Large intestine (tissue), 12 donors: Measurements from ENCODE around the gene SZRD1. TPM values are rescaled to one million over a fixed set of nuclear protein-coding genes. Genes with fewer than 3 reads are reported as not detected.
A peak's percentile ranks its signal among the peaks of the same experiment; 100 is the strongest.

ENCODE experiments used
- DNase-seq, 2 donors: peaks; one replicate each; pipeline versions ENCODE4 v3.0.0 to v3.0.0-alpha.2; 2013
- H3K27ac ChIP-seq: one replicate; pipeline ENCODE4 v1.5.1; 2013; ENCODE audit warnings: low read length
- H3K27me3 ChIP-seq: 2 replicates; pipeline ENCODE4 v1.6.1; 2013; ENCODE audit warnings: low read length; ENCODE audit not compliant: control insufficient read depth, insufficient read depth
- H3K36me3 ChIP-seq: 2 replicates; pipeline ENCODE4 v1.6.1; 2013; ENCODE audit warnings: low read length; ENCODE audit not compliant: control insufficient read depth, insufficient read depth
- H3K4me1 ChIP-seq: one replicate; pipeline ENCODE4 v1.6.1; 2013; ENCODE audit warnings: low read length; ENCODE audit not compliant: control insufficient read depth, insufficient read depth
- H3K4me3 ChIP-seq: one replicate; pipeline ENCODE4 v1.5.1; 2013; ENCODE audit warnings: low read length
- H3K9me3 ChIP-seq: one replicate; pipeline ENCODE4 v1.6.1; 2013; ENCODE audit warnings: mild to moderate bottlenecking, low read depth, low read length, moderate library complexity; ENCODE audit not compliant: control insufficient read depth
- WGBS: methylation state at CpG from one replicate; pipeline ENCODE4 v1.1.5; 2013; ENCODE audit warnings: low lambda C conversion rate; ENCODE audit not compliant: insufficient coverage; 5-methylcytosine and 5-hydroxymethylcytosine counted together
- long read RNA-seq, 11 donors: transcript quantifications; one replicate each; lab custom pipeline, GENCODE V29; 2026
- polyA plus RNA-seq: library from polyadenylated mRNA; unstranded; fragments of 120-200 nt; gene quantifications from one replicate; pipeline ENCODE4 v1.2.1, GENCODE V29; 2013

SZRD1 gene, protein sequence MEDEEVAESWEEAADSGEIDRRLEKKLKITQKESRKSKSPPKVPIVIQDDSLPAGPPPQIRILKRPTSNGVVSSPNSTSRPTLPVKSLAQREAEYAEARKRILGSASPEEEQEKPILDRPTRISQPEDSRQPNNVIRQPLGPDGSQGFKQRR
- polyA plus RNA-seq, result 78.6 TPM
- long read RNA-seq, donor 1, transcript SZRD1-203 (4 exons, 892 nt), result minor isoform, 6 of 39 reads
- long read RNA-seq, donor 1, transcript SZRD1-202 (3 exons, 3,447 nt), result major isoform, 8 of 39 reads
- long read RNA-seq, donor 1, transcript SZRD1-210 (3 exons, 3,401 nt), result minor isoform, 6 of 39 reads
- long read RNA-seq, donor 1, transcript SZRD1-201 (4 exons, 3,636 nt), result minor isoform, 6 of 39 reads
- long read RNA-seq, donor 1, partial matches to known transcripts, result 13 of 39 reads
- long read RNA-seq, donor 1, other reads (novel, unspliced or antisense), result 0 of 39 reads
- long read RNA-seq, donor 2, transcript SZRD1-201 (4 exons, 3,636 nt), result minor isoform, 10 of 108 reads
- long read RNA-seq, donor 2, transcript SZRD1-202 (3 exons, 3,447 nt), result major isoform, 25 of 108 reads
- long read RNA-seq, donor 2, transcript SZRD1-210 (3 exons, 3,401 nt), result major isoform, 25 of 108 reads
- long read RNA-seq, donor 2, transcript SZRD1-203 (4 exons, 892 nt), result minor isoform, 7 of 108 reads
- long read RNA-seq, donor 2, partial matches to known transcripts, result 41 of 108 reads
- long read RNA-seq, donor 2, other reads (novel, unspliced or antisense), result 0 of 108 reads
- long read RNA-seq, donor 3, result 0 reads
- long read RNA-seq, donor 4, partial matches to known transcripts, result 0 of 4 reads
- long read RNA-seq, donor 4, other reads (novel, unspliced or antisense), result 0 of 4 reads
- long read RNA-seq, donor 5, transcript SZRD1-201 (4 exons, 3,636 nt), result minor isoform, 5 of 33 reads
- long read RNA-seq, donor 5, transcript SZRD1-202 (3 exons, 3,447 nt), result minor isoform, 10 of 33 reads
- long read RNA-seq, donor 5, transcript SZRD1-210 (3 exons, 3,401 nt), result major isoform, 13 of 33 reads
- long read RNA-seq, donor 5, partial matches to known transcripts, result 5 of 33 reads
- long read RNA-seq, donor 5, other reads (novel, unspliced or antisense), result 0 of 33 reads
- long read RNA-seq, donor 6, transcript SZRD1-210 (3 exons, 3,401 nt), result minor isoform, 8 of 115 reads
- long read RNA-seq, donor 6, transcript SZRD1-202 (3 exons, 3,447 nt), result major isoform, 15 of 115 reads
- long read RNA-seq, donor 6, partial matches to known transcripts, result 85 of 115 reads
- long read RNA-seq, donor 6, other reads (novel, unspliced or antisense), result 0 of 115 reads
- long read RNA-seq, donor 7, transcript SZRD1-210 (3 exons, 3,401 nt), result minor isoform, 6 of 26 reads
- long read RNA-seq, donor 7, transcript SZRD1-202 (3 exons, 3,447 nt), result major isoform, 9 of 26 reads
- long read RNA-seq, donor 7, partial matches to known transcripts, result 6 of 26 reads
- long read RNA-seq, donor 7, other reads (novel, unspliced or antisense), result 0 of 26 reads
- long read RNA-seq, donor 8, transcript SZRD1-210 (3 exons, 3,401 nt), result major isoform, 29 of 147 reads
- long read RNA-seq, donor 8, transcript SZRD1-202 (3 exons, 3,447 nt), result minor isoform, 22 of 147 reads
- long read RNA-seq, donor 8, transcript SZRD1-201 (4 exons, 3,636 nt), result minor isoform, 9 of 147 reads
- long read RNA-seq, donor 8, transcript SZRD1-203 (4 exons, 892 nt), result minor isoform, 6 of 147 reads
- long read RNA-seq, donor 8, partial matches to known transcripts, result 81 of 147 reads
- long read RNA-seq, donor 8, other reads (novel, unspliced or antisense), result 0 of 147 reads
- long read RNA-seq, donor 9, transcript SZRD1-210 (3 exons, 3,401 nt), result minor isoform, 10 of 37 reads
- long read RNA-seq, donor 9, transcript SZRD1-202 (3 exons, 3,447 nt), result major isoform, 14 of 37 reads
- long read RNA-seq, donor 9, partial matches to known transcripts, result 6 of 37 reads
- long read RNA-seq, donor 9, other reads (novel, unspliced or antisense), result 0 of 37 reads
- long read RNA-seq, donor 10, transcript SZRD1-201 (4 exons, 3,636 nt), result minor isoform, 7 of 60 reads
- long read RNA-seq, donor 10, transcript SZRD1-203 (4 exons, 892 nt), result minor isoform, 7 of 60 reads
- long read RNA-seq, donor 10, transcript SZRD1-202 (3 exons, 3,447 nt), result major isoform, 18 of 60 reads
- long read RNA-seq, donor 10, transcript SZRD1-210 (3 exons, 3,401 nt), result minor isoform, 13 of 60 reads
- long read RNA-seq, donor 10, partial matches to known transcripts, result 15 of 60 reads
- long read RNA-seq, donor 10, other reads (novel, unspliced or antisense), result 0 of 60 reads
- long read RNA-seq, donor 11, transcript SZRD1-210 (3 exons, 3,401 nt), result minor isoform, 13 of 44 reads
- long read RNA-seq, donor 11, transcript SZRD1-202 (3 exons, 3,447 nt), result major isoform, 14 of 44 reads
- long read RNA-seq, donor 11, transcript SZRD1-201 (4 exons, 3,636 nt), result minor isoform, 8 of 44 reads
- long read RNA-seq, donor 11, partial matches to known transcripts, result 9 of 44 reads
- long read RNA-seq, donor 11, other reads (novel, unspliced or antisense), result 0 of 44 reads

DNA sequence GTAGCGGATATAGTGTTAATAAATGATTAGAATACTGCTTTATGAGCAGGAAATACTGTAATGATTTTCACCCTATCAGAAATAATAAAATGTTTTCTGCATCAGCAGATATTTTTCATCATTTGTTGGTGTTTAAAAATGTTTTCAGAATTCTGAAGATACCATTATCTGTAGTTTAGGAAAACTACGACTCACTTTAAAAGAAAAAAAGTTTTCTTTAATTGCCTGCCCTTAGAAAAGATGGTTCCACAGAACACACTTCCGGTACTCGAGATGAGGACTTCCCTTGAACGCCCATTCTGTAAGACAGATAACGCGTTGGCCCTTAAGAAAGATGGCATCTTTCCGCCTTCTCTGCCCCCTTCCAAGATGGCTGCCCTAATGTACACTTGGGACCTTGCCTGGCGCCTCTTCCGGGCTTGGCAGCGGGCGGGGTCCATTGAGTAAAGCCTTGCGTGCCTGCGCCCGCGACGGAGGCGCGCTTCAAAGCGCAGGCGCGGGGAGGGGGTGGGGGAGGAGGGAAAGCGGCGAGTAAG lies at the start of gene SZRD1:
Gene SZRD1 (plus strand): TSS at position 521 of the 536 bp plus-strand sequence. CDS start 16 bp downstream, outside the sequence.
- Histone ChIP-seq H3K4me1 (peaks cover 4% of the 10 kb centered on the region), H3K36me3 (no peaks in the 10 kb centered on the region), H3K27me3 (no peaks in the 10 kb centered on the region), H3K27ac (peak within 1 kb of the TSS; percentile 99), H3K9me3 (no peaks in the 10 kb centered on the region), H3K4me3 (peak within 1 kb of the TSS; percentile 94)
- WGBS, result 33% methylated on average over 2 of the region's 24 CpGs
- DNase-seq, result peak; percentile 99 to 100

DNA sequence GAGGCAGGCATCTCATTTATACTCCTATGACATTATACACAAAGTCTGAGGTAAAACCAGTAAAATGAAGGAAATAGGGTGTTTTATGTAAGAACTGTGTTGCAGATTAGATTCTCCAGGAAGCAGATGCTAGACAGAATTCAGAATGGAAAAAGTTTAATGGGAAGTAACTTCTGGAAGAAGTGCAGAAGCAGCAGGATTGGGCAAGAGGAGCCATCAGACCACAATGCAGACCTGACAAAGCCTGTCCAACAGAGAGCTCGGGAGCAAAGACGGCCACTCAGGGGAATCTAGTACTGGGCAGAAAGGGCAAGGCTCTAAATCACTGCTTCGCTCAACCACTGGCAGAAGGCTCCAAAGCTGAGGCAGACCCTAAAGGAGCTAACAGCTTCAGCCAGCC lies 48.5 kb upstream of the SZRD1 start:
- no peaks in the 10 kb centered on the region for H3K4me1 ChIP-seq
- WGBS, result no CpG with 5 or more reads among the region's 3 CpGs
- no peak overlapping the region for H3K27ac ChIP-seq
- no peaks in the 10 kb centered on the region for H3K9me3 ChIP-seq
- H3K36me3 ChIP-seq, result peaks cover 15% of the 10 kb centered on the region
- H3K4me3 ChIP-seq, result no peak overlapping the region
- no peak for DNase-seq
- no peaks in the 10 kb centered on the region for H3K27me3 ChIP-seq

DNA sequence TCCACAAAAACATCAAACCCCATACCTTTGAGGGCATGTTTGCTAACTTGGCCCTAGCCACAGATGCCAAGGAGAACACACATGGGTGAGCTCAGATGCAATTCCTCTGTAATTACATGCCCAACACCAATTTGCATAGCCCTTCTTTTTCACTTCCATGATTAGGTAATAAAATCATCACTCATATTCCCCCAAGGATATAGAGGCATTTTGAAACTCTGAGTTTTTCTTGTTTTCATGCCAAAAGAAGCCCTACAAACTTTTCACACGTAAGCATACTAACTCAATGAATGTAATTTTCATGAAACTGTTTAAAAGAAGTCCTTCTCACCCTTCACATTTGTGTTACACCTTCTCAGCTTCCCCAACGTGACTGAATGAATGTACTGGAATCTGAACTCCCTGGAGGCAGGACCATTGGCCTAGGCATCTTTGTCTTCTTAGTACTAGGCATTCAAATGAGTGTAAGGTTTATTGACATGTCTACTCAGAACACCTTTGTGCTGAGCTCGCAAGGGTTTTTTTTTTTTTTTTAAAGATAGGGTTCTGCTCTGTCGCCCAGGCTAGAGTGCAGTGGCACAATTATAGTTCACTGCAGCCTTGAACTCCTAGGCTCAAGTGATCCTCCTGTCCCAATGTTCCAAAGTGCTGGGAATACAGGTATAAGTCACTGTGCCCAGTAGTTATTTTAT lies 45.7 kb upstream of the SZRD1 start:
- no peaks in the 10 kb centered on the region for H3K27me3 ChIP-seq
- H3K36me3 ChIP-seq, result no peaks in the 10 kb centered on the region
- no peaks in the 10 kb centered on the region for H3K4me1 ChIP-seq
- H3K27ac ChIP-seq, result no peak overlapping the region
- no peak overlapping the region for H3K4me3 ChIP-seq
- WGBS, result no CpG with 5 or more reads among the region's 4 CpGs
- DNase-seq, result no peak
- no peaks in the 10 kb centered on the region for H3K9me3 ChIP-seq

DNA sequence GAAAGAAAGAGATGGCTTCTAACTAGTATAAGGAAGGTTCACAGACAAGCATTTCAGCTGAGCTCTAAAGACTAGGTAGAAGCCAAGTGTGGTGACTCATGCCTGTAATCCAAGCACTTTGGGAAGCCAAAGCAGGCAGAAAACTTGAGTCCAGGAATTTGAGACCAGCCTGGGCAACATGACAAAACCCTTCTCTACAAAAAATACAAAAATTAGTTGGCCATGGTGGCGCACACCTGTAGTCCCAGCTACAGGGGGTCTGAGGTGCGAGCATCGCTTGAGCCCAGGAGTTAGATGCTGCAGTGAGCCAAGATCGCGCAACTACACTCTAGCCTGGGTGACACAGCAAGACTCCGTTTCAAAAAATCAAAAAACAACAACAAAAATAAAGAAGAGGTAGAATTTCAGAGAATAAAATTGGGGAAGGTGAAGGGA lies 42.6 kb upstream of the SZRD1 start:
- Histone ChIP-seq H3K27me3 (no peaks in the 10 kb centered on the region), H3K4me3 (no peak overlapping the region), H3K9me3 (no peaks in the 10 kb centered on the region), H3K27ac (no peak overlapping the region), H3K4me1 (no peaks in the 10 kb centered on the region), H3K36me3 (no peaks in the 10 kb centered on the region)
- 100% methylated on average over 3 of the region's 6 CpGs for WGBS
- DNase-seq, result no peak

DNA sequence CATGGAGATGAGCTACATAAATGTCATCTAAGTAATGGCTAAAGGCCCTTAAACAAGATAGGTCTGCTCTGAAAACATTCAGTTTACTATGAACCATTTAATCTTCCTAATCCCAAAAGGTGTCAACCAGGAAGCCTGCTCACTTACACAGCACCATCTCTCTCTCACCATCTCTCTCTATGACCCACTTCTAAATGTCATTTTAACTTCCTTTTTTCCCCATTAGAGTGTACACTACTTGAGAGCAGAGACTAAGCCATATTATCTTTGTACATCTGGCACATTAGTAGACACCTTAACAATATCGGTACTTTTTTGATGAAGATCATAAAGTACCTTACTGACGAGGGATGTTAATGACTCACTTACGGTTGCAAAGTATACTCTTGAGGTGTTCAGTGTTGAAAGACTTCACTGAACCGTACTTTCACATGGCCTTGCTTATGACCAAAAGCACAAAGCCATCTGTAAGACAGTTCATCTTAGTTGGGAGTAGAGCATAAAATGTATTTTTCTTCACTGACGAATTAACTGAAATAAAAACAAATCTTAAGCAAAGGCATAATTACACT lies 40.1 kb upstream of the SZRD1 start:
- DNase-seq, result no peak
- Histone ChIP-seq H3K27ac (no peak overlapping the region), H3K9me3 (no peaks in the 10 kb centered on the region), H3K27me3 (no peaks in the 10 kb centered on the region), H3K4me3 (no peak overlapping the region), H3K4me1 (no peaks in the 10 kb centered on the region), H3K36me3 (no peaks in the 10 kb centered on the region)
- 88% methylated on average over 3 of the region's 5 CpGs for WGBS

DNA sequence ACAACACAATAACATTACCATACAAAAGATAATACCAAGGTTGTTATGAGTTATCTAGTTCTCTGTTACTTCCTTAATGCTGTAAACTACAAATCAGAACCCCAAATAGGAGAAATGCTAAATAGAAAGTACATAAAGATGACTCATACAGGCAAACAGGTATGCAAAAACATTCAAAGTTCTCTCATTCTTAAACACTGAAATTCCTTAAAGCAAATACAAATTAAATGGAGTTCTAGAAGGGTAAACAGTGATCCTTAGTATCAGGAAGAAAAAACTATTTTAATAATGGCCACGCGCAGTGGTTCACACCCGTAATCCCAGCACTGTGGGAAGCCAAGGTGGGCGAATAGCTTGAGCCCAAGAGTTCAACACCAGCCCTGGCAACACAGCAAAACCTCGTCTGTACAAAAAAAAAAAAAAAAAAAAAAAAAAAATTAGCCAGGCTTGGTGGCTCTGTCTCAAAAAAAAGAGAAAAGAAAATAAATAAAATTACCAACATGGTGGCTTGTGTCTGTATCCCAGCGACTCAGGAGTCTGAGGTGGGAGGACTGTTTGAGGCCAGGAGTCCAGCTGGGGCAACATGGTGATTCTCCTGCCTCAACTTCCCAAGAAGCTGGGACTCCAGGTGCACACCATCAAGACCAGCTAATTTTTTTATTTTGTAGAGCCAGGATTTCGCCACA lies 32.2 kb upstream of the SZRD1 start:
- H3K36me3 ChIP-seq, result no peaks in the 10 kb centered on the region
- H3K27ac ChIP-seq, result no peak overlapping the region
- DNase-seq, result no peak
- no peaks in the 10 kb centered on the region for H3K9me3 ChIP-seq
- WGBS, result 73% methylated on average over 3 of the region's 7 CpGs
- no peaks in the 10 kb centered on the region for H3K4me1 ChIP-seq
- H3K27me3 ChIP-seq, result no peaks in the 10 kb centered on the region
- no peak overlapping the region for H3K4me3 ChIP-seq

DNA sequence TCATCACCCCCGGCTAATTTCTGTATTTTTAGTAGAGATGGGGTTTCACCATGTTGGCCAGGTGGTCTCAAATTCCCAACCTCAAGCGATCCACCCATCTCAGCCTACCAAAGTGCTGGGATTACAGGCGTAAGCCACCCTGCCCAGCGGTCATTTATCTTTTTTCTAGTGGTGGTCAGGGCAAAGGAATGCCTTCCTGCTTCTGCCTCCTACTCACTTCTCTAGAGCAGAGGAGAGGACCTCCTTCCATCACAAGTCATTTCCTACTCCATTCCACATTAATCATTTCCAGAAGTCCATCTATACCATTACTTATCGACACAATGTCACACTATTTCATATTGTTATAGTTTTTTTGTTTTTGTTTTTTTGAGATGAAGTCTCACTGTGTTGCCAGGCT lies 28.1 kb upstream of the SZRD1 start:
- Histone ChIP-seq H3K4me3 (no peak overlapping the region), H3K27me3 (no peaks in the 10 kb centered on the region), H3K4me1 (no peaks in the 10 kb centered on the region), H3K27ac (no peak overlapping the region), H3K9me3 (no peaks in the 10 kb centered on the region), H3K36me3 (no peaks in the 10 kb centered on the region)
- no CpG with 5 or more reads among the region's 5 CpGs for WGBS
- DNase-seq, result no peak
